H1 (cell line): Measurements from ENCODE around the gene SH2B2. TPM values are rescaled to one million over a fixed set of nuclear protein-coding genes. Genes with fewer than 3 reads are reported as not detected.

Experiments used
- CBX8 ChIP-seq: fragments of 300-800, 300-1000 bp; sonication (generic); IDR thresholded peaks from 2 replicates; pipeline ENCODE4 v1.7.1; 2016; ENCODE audit warnings: low read depth, low read length, borderline replicate concordance
- CEBPB ChIP-seq: IDR thresholded peaks from 2 replicates; pipeline ENCODE4 v1.6.1; 2012; ENCODE audit warnings: low read depth, low read length
- CHD7 ChIP-seq: fragments of 300-600 bp; sonication (generic); IDR thresholded peaks from 2 replicates; pipeline ENCODE4 v1.7.1; 2012; ENCODE audit warnings: low read length, moderate library complexity, mild to moderate bottlenecking, inconsistent platforms; ENCODE audit not compliant: insufficient replicate concordance
- CTCF ChIP-seq, 3 experiments: IDR thresholded peaks; 1 replicate in 2 of 3; 2 replicates in 1 of 3; pipeline versions ENCODE4 v1.5.1 to v1.6.1; 2011; ENCODE audit warnings: low read length in 3 of 3, mild to moderate bottlenecking in 3 of 3, inconsistent platforms in 2 of 3, low read depth in 1 of 3, moderate library complexity in 1 of 3; ENCODE audit not compliant: insufficient read depth in 1 of 3; ENCODE audit errors: control extremely low read depth in 1 of 3
- E2F6 ChIP-seq: IDR thresholded peaks from 2 replicates; pipeline ENCODE4 v1.6.1; 2012; ENCODE audit warnings: inconsistent platforms
- GTF2F1 ChIP-seq: IDR thresholded peaks from 2 replicates; pipeline ENCODE4 v1.6.1; 2012; ENCODE audit warnings: low read depth, low read length, improper control_type of control experiment, borderline replicate concordance
- HDAC2 ChIP-seq, 2 experiments: fragments of 300-600 bp in 1 of 2; sonication (generic) in 1 of 2; IDR thresholded peaks; 2 replicates each; pipeline ENCODE4 v1.6.1; 2011 to 2012; ENCODE audit warnings: low read depth in 2 of 2, low read length in 2 of 2, mild to moderate bottlenecking in 2 of 2, moderate library complexity in 2 of 2, borderline replicate concordance in 1 of 2, inconsistent platforms in 1 of 2
- SP2 ChIP-seq: IDR thresholded peaks from 2 replicates; pipeline ENCODE4 v1.6.1; 2012; ENCODE audit warnings: mild to moderate bottlenecking, low read length, inconsistent platforms
- polyA plus RNA-seq, 7 experiments: library from polyadenylated mRNA; depleted of rRNA in 3 of 7; stranded (reverse) in 5 of 7; unstranded in 2 of 7; fragments of >200 nt in 5 of 7; fragments of 200-250 nt in 2 of 7; gene quantifications; 1 replicate in 5 of 7; 2 replicates in 1 of 7; 4 replicates in 1 of 7; pipeline versions ENCODE4 v1.2.1 to v1.2.3, GENCODE V29; 2011 to 2013; ENCODE audit warnings: missing spikeins in 2 of 7, mixed read lengths in 2 of 7
- total RNA-seq: library from RNA; stranded (reverse); fragmentation: NEBNext Ultra II Directional; extraction: Animal tissue kit (Norgen Biotek cat#: 25700); gene quantifications from 2 replicates; pipeline ENCODE4 v1.2.1, GENCODE V29; 2021

SH2B2 gene
- total and polyA plus RNA-seq, 2 of the 8 experiments (the other 6 are each of a cell fraction or from before 2014, with no cell fraction given), result 11.5 to 18.7 TPM

GRCh38 chr7:102323914-102324195, 37.2 kb downstream of the SH2B2 start (continued):
- TF ChIP-seq CHD7 (no peak), CEBPB (no peak), GTF2F1 (no peak), E2F6 (no peak), HDAC2 (IDR thresholded peaks at IDR 0.05; ENCODE audit: borderline replicate concordance in 1 of 2, low read depth in 2 of 2, low read length in 2 of 2) (no peak), CBX8 (no peak), SP2 (no peak), CTCF (IDR thresholded peaks at IDR 0.05; ENCODE audit: control extremely low read depth in 1 of 3, insufficient read depth in 1 of 3, low read depth in 1 of 3, low read length in 3 of 3) (no peak)
